K562 (cell line): ENCODE results near the gene TRIM38. TPM values are rescaled to one million over a fixed set of nuclear protein-coding genes. Genes with fewer than 3 reads are reported as not detected.

Source experiments
- ATAC-seq: fragments of 200-7000 bp; cut with Tn5 transposase; 3 replicates; pipeline ENCODE4 v1.9.1; 2020; ENCODE audit warnings: moderate library complexity
- BruUV-seq: library from RNA; stranded (reverse); fragments of 400-500 nt; replicated peaks from 2 replicates; lab custom pipeline; 2021; lab: Mats Ljungman, UMichigan
- CTCF ChIA-PET: fragments of 300-600 bp; formaldehyde crosslinking; extraction: SDS; loops from one replicate; lab custom pipeline; 2021; ENCODE audit warnings: low intra/inter-chr PET ratio; lab: Yijun Ruan, JAX
- POLR2A ChIA-PET: fragments of 300-600, 350-650 bp; sonication (Branson Sonifier 250); formaldehyde crosslinking; extraction: SDS; loops from one replicate; lab custom pipeline; 2021; ENCODE audit warnings: antibody characterized with exemption, inconsistent platforms; lab: Yijun Ruan, JAX
- DNase-seq, 4 experiments: peaks; one replicate each; pipeline versions ENCODE4 v3.0.0 to v3.0.0-alpha.2; 2011 to 2018; ENCODE audit warnings: low spot score in 3 of 4, mixed read lengths in 3 of 4; ENCODE audit errors: extremely low read depth in 1 of 4
- FAIRE-seq: peaks from 2 replicates; lab custom pipeline; 2011; peaks lifted over from hg19 to GRCh38; lab: Jason Lieb, UNC
- H2AFZ ChIP-seq: 2 replicates; pipeline ENCODE4 v1.6.0; 2011; ENCODE audit warnings: low read depth, low read length, control low read depth, inconsistent platforms
- H3K27ac ChIP-seq: fragments of 200-600 bp; 3 replicates; pipeline ENCODE4 v1.8.0; 2011; ENCODE audit warnings: low read depth, mild to moderate bottlenecking, control low read depth, inconsistent platforms, low read length, moderate library complexity, mixed read lengths; ENCODE audit errors: extremely low read depth
- H3K27me3 ChIP-seq, 2 experiments: fragments of 300-600 bp in 1 of 2; 2 replicates in 1 of 2; 3 replicates in 1 of 2; pipeline versions ENCODE4 v1.6.0 to v1.8.0; 2011; ENCODE audit warnings: inconsistent platforms in 2 of 2, low read length in 2 of 2, mild to moderate bottlenecking in 1 of 2, mixed read lengths in 1 of 2, moderate library complexity in 1 of 2; ENCODE audit not compliant: control insufficient read depth in 2 of 2, insufficient read depth in 2 of 2
- H3K36me3 ChIP-seq: fragments of 300-600 bp; 3 replicates; pipeline ENCODE4 v1.8.0; 2011; ENCODE audit warnings: mild to moderate bottlenecking, low read length, inconsistent platforms; ENCODE audit not compliant: control insufficient read depth, insufficient read depth
- H3K4me1 ChIP-seq, 2 experiments: fragments of 200-600 bp in 1 of 2; replicated peaks in 1 of 2; 2 replicates in 1 of 2; 3 replicates in 1 of 2; pipeline versions ENCODE4 v1.5.1 to v1.8.0; 2011; ENCODE audit warnings: inconsistent platforms in 2 of 2, low read length in 2 of 2, mild to moderate bottlenecking in 1 of 2, mixed read lengths in 1 of 2, moderate library complexity in 1 of 2; ENCODE audit not compliant: control insufficient read depth in 2 of 2, insufficient read depth in 2 of 2
- H3K4me2 ChIP-seq: 2 replicates; pipeline ENCODE4 v1.6.1; 2011; ENCODE audit warnings: low read length, control low read depth, inconsistent platforms, mixed read lengths; ENCODE audit not compliant: insufficient read depth
- H3K4me3 ChIP-seq: fragments of 200-600 bp; sonication (generic), shearing (Covaris generic); 2 replicates; pipeline ENCODE4 v1.5.1; 2016; ENCODE audit warnings: control low read depth, inconsistent platforms
- H3K79me2 ChIP-seq: fragments of 200-600 bp; 3 replicates; pipeline ENCODE4 v1.8.0; 2011; ENCODE audit warnings: low read length, inconsistent platforms; ENCODE audit not compliant: control insufficient read depth, insufficient read depth
- H3K9ac ChIP-seq, 2 experiments: 2 replicates each; pipeline versions ENCODE4 v1.6.0 to v1.6.1; 2011; ENCODE audit warnings: low read depth in 2 of 2, low read length in 2 of 2, control low read depth in 1 of 2, inconsistent platforms in 1 of 2, mild to moderate bottlenecking in 1 of 2, mixed read lengths in 1 of 2; ENCODE audit not compliant: insufficient read depth in 1 of 2
- H3K9me1 ChIP-seq: one replicate; pipeline ENCODE4 v1.6.0; 2011; ENCODE audit warnings: inconsistent platforms, mild to moderate bottlenecking, low read length, moderate library complexity; ENCODE audit not compliant: control insufficient read depth, insufficient read depth
- H3K9me3 ChIP-seq: replicated peaks from 2 replicates; pipeline ENCODE4 v1.5.1; 2011; ENCODE audit warnings: low read depth, low read length, inconsistent platforms; ENCODE audit not compliant: control insufficient read depth, insufficient read depth
- H4K20me1 ChIP-seq: replicated peaks from 2 replicates; pipeline ENCODE4 v1.6.1; 2011; ENCODE audit warnings: low read length, inconsistent platforms, mixed read lengths; ENCODE audit not compliant: control insufficient read depth, insufficient read depth
- CCNT2 ChIP-seq: IDR thresholded peaks from 2 replicates; pipeline ENCODE4 v1.6.1; 2011; ENCODE audit warnings: borderline replicate concordance, low read depth, mild to moderate bottlenecking, moderate library complexity, mixed read lengths, low read length; ENCODE audit not compliant: insufficient read length; ENCODE audit errors: extremely low read depth
- CREB5 ChIP-seq: fragments of 250-450 bp; sonication (Bioruptor Pico); IDR thresholded peaks from 2 replicates; pipeline ENCODE4 v1.5.0; 2020; ENCODE audit warnings: mild to moderate bottlenecking
- DDX20 ChIP-seq: fragments of 450-650 bp; IDR thresholded peaks from 2 replicates; pipeline ENCODE4 v1.6.1; 2016; ENCODE audit warnings: missing genetic modification characterization, low read depth, mild to moderate bottlenecking, missing compliant biosample characterization, moderate library complexity
- DNMT1 ChIP-seq: fragments of 450-650 bp; IDR thresholded peaks from 2 replicates; pipeline ENCODE4 v1.6.1; 2016; ENCODE audit warnings: antibody characterized with exemption, mild to moderate bottlenecking
- ESRRB ChIP-seq: fragments of 250-450 bp; sonication (Bioruptor Pico); IDR thresholded peaks from 2 replicates; pipeline ENCODE4 v1.5.0; 2020; ENCODE audit warnings: mild to moderate bottlenecking, moderate library complexity, borderline replicate concordance
- FOXK2 ChIP-seq, 2 experiments: fragments of 450-650 bp; IDR thresholded peaks in 1 of 2; conservative IDR thresholded peaks in 1 of 2; 2 replicates each; pipeline ENCODE4 v1.6.1; 2016; ENCODE audit warnings: low read depth in 2 of 2, mild to moderate bottlenecking in 1 of 2
- HLTF ChIP-seq: fragments of 450-650 bp; IDR thresholded peaks from 2 replicates; pipeline ENCODE4 v1.6.1; 2016
- NR4A1 ChIP-seq, 2 experiments: fragments of 250-450 bp in 1 of 2; fragments of 450-650 bp in 1 of 2; sonication (Bioruptor Pico) in 1 of 2; IDR thresholded peaks; 2 replicates each; pipeline versions ENCODE4 v1.4.0 to v1.6.1; 2016 to 2020; ENCODE audit warnings: mild to moderate bottlenecking in 2 of 2, missing compliant biosample characterization in 1 of 2, missing genetic modification characterization in 1 of 2, moderate library complexity in 1 of 2
- THAP7 ChIP-seq: fragments of 250-450 bp; sonication (Bioruptor Pico); IDR thresholded peaks from 2 replicates; pipeline ENCODE4 v1.5.0; 2021
- ZBTB43 ChIP-seq: sonication (generic); formaldehyde crosslinking; IDR thresholded peaks from 2 replicates; pipeline ENCODE4 v1.8.0; 2023; ENCODE audit warnings: mild to moderate bottlenecking, missing genetic modification reagents
- WGBS: fragments of 100-300 bp; shearing (Covaris generic); methylation state at CpG from one replicate; pipeline ENCODE4 v1.1.6; 2016; ENCODE audit warnings: low coverage, mixed read lengths; ENCODE audit not compliant: insufficient coverage; ENCODE audit errors: missing lambda C conversion rate; 5-methylcytosine and 5-hydroxymethylcytosine counted together
- in situ Hi-C: fragments of 300-500 bp; cut with MboI; formaldehyde crosslinking; loops from 4 replicates; pipeline ENCODE4 v1.15.0; 2018; ENCODE audit warnings: inconsistent platforms, mixed read lengths
- intact Hi-C: fragments of 100-400 bp; cut with micrococcal nuclease; formaldehyde crosslinking; loops from 2 replicates; pipeline ENCODE4 v1.14.2; 2022
- polyA plus RNA-seq, 8 experiments: library from polyadenylated mRNA; depleted of rRNA in 4 of 8; stranded (reverse) in 5 of 8; unstranded in 3 of 8; fragments of >200 nt; fragmentation: Nextera tagmentation in 2 of 8; fragmentation: Illumina TruSeq in 1 of 8; extraction: Ambion mirVana in 2 of 8; extraction: Trizol in 1 of 8; gene quantifications; 2 replicates each; pipeline versions ENCODE4 v1.2.1 to v1.2.3, GENCODE V29; 2011 to 2014; ENCODE audit warnings: inconsistent platforms in 1 of 8, missing spikeins in 1 of 8
- total RNA-seq, 7 experiments: library from RNA; depleted of rRNA in 6 of 7; stranded (reverse); fragments of >200 nt in 6 of 7; fragmentation: Illumina TruSeq in 2 of 7; extraction: Trizol in 2 of 7; gene quantifications; 2 replicates each; pipeline versions ENCODE4 v1.2.1 to v1.2.3, GENCODE V29; 2011 to 2021; ENCODE audit warnings: low replicate concordance in 1 of 7

TRIM38 gene
- total and polyA plus RNA-seq, 9 of the 15 experiments (the other 6 are each of a cell fraction or from before 2014, with no cell fraction given): 1.7 to 6.7 (median 6.3) TPM

GRCh38 chr6:26028212-26028745, 65.7 kb downstream of the TRIM38 start (continued):
- TF ChIP-seq FOXK2 (conservative IDR thresholded peaks at IDR 0.05 in 1 of 2, IDR thresholded peaks at IDR 0.05 in 1 of 2; ENCODE audit: low read depth in 2 of 2): no peak
- no peak for TF ChIP-seq ZBTB43 (CRISPR knock-in tag)

- Histone ChIP-seq H3K27ac (peak overlapping the region; percentile 99), H3K27me3 (no peaks in the 10 kb centered on the region), H3K79me2 (peaks cover 80% of the 10 kb centered on the region), H4K20me1 (peaks cover 11% of the 10 kb centered on the region), H3K4me2 (peak overlapping the region; percentile 99), H3K9me1 (no peaks in the 10 kb centered on the region), H3K4me3 (peak overlapping the region; percentile 61), H3K9ac (peak overlapping the region; percentile 66 to 94), H3K9me3 (no peaks in the 10 kb centered on the region), H3K36me3 (peaks cover 7% of the 10 kb centered on the region; the same call in 1 of the 3 replicates), H2AFZ (no peak overlapping the region), H3K4me1 (peaks cover 15 to 30% of the 10 kb centered on the region in 2 experiments)
- ATAC-seq: no peak
- no TSS peak for BruUV-seq
- WGBS: 4% methylated on average over 10 of the region's 10 CpGs
- intact Hi-C loops: loop anchor here (10.0 kb wide), 1 partner anchor 1254 kb away; the partner anchor contains the start of gene GMNN
- FAIRE-seq: no peak
- ChIA-PET CTCF (no interaction called here), POLR2A (interaction anchor here (0.6 to 13.8 kb wide), 14 partner anchors 8 to 294 kb away, joined by 3 to 597 read pairs (median 154); a partner anchor contains a TSS)
- in situ Hi-C loops: loop anchor here (5.0 kb wide), 1 partner anchor 1808 kb away; a partner anchor contains a TSS
- peak in 1 of 4 experiments; percentile 68 for DNase-seq
- peak; percentile 14 for TF ChIP-seq CCNT2
- TF ChIP-seq DDX20: no peak; the same call in 1 of the 2 replicates
- TF ChIP-seq CREB5 (CRISPR knock-in tag): no peak
- TF ChIP-seq THAP7 (CRISPR knock-in tag): no peak
- TF ChIP-seq HLTF: no peak
- no peak for TF ChIP-seq DNMT1
- no peak for TF ChIP-seq ESRRB
- no peak for TF ChIP-seq NR4A1 (CRISPR knock-in tag; IDR thresholded peaks at IDR 0.05)
- peak; percentile 80; the same call in 1 of the 2 replicates for TF ChIP-seq NR4A1 (tag; IDR thresholded peaks at IDR 0.05)
These were observed 66.4 kb downstream of the TRIM38 start for GRCh38 chr6:26028746-26029569.
